BLaER1 (cell line): Measurements from ENCODE around the gene FIS1.
A peak's percentile ranks its signal among the peaks of the same experiment; 100 is the strongest.

Source experiments
- H3K27ac ChIP-seq: shearing (Covaris generic); formaldehyde crosslinking; 2 replicates; pipeline ENCODE4 v1.8.1; 2022
- H3K27me3 ChIP-seq: shearing (Covaris generic); formaldehyde crosslinking; 2 replicates; pipeline ENCODE4 v1.8.1; 2022
- H3K36me3 ChIP-seq: shearing (Covaris generic); formaldehyde crosslinking; 2 replicates; pipeline ENCODE4 v1.8.1; 2022
- H3K4me1 ChIP-seq: shearing (Covaris generic); formaldehyde crosslinking; 2 replicates; pipeline ENCODE4 v1.8.1; 2022
- H3K4me2 ChIP-seq: shearing (Covaris generic); formaldehyde crosslinking; 2 replicates; pipeline ENCODE4 v1.8.1; 2022
- H3K4me3 ChIP-seq: shearing (Covaris generic); formaldehyde crosslinking; 2 replicates; pipeline ENCODE4 v1.8.1; 2022
- H3K9ac ChIP-seq: shearing (Covaris generic); formaldehyde crosslinking; 2 replicates; pipeline ENCODE4 v1.8.1; 2022
- H3K9me3 ChIP-seq: shearing (Covaris generic); formaldehyde crosslinking; 2 replicates; pipeline ENCODE4 v1.8.1; 2022
- H4K20me1 ChIP-seq: shearing (Covaris generic); formaldehyde crosslinking; 2 replicates; pipeline ENCODE4 v1.8.1; 2022
- Cebpa-rat ChIP-seq: shearing (Covaris generic); IDR thresholded peaks from 2 replicates; pipeline ENCODE4 v1.8.1; 2022

FIS1 gene

DNA sequence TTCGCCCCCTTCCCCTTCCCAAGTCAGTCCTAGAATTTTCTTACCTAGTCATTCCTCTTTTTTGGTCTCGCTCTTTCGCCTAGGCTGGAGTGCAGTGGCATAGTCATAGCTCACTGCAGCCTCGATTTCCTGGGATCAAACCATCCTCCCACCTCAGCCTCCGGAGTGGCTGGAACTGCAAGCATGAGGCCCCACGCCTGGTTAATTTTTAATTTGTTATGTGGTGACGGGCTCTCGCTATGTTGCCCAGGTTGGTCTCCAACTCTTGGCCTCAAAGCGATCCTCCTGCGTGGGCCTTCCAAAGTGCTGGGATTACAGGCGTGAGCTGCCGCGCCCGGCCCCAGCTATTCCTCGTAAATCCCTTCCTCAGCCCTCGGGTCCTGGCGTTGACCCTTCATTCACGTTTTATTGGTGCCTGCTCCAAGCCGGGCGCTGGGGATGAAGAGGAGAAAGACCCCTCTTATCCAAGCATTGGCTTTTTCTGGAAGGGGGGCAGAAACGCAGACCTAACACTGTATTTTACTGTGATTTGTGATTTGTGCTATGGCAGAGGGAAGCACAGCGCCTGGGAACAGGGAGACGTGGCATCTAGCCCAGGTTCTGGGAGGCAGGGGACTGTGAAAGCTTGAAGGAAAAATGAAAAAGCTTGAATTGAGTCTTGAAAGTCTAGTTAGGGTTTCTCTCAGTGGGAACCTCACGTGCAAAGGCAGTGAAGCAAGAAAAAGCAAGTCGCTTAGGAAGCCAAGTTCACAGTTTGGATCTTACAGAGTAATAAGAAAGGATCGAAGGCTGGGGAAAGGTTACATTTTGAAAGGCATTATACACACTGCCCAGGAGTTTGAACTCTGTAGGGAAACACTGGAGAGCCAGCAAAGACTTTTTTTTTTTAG is 26.4 kb downstream of the FIS1 start:
- H3K36me3 ChIP-seq: peaks cover 54% of the 10 kb centered on the region
- H3K27ac ChIP-seq: peak overlapping the region; percentile 72
- peak overlapping the region; percentile 94 for H3K4me2 ChIP-seq
- no peaks in the 10 kb centered on the region for H3K27me3 ChIP-seq
- TF ChIP-seq Cebpa-rat: no peak
- peaks cover 50% of the 10 kb centered on the region for H4K20me1 ChIP-seq
- peak overlapping the region; percentile 77 for H3K9ac ChIP-seq
- H3K4me1 ChIP-seq: peaks cover 53% of the 10 kb centered on the region
- H3K4me3 ChIP-seq: peak overlapping the region; percentile 88
- no peaks in the 10 kb centered on the region for H3K9me3 ChIP-seq

- peak within 1 kb of the TSS; percentile 94 for H3K4me2 ChIP-seq
- H3K4me1 ChIP-seq: peaks cover 53% of the 10 kb centered on the region
- TF ChIP-seq Cebpa-rat: no peak
- peak within 1 kb of the TSS; percentile 74 for H3K27ac ChIP-seq
- H3K4me3 ChIP-seq: peak within 1 kb of the TSS; percentile 88
- peaks cover 50% of the 10 kb centered on the region for H3K36me3 ChIP-seq
- H3K9me3 ChIP-seq: no peaks in the 10 kb centered on the region
- H3K27me3 ChIP-seq: no peaks in the 10 kb centered on the region
- peaks cover 41% of the 10 kb centered on the region for H4K20me1 ChIP-seq
- peak within 1 kb of the TSS; percentile 77 for H3K9ac ChIP-seq
These were observed 27.3 kb downstream of the FIS1 start, which contains the start of the genes PLOD3 and ZNHIT1 for GRCh38 chr7:101217388-101218235. Gene PLOD3 (minus strand): TSS chr7:101217581. CDS start chr7:101217274, 307 bp downstream. Gene ZNHIT1 (plus strand): TSS chr7:101218165. CDS start chr7:101218196, 31 bp downstream.

GRCh38 chr7:101216860-101217387 is 28.0 kb downstream of the FIS1 start:
- H3K27me3 ChIP-seq: no peaks in the 10 kb centered on the region
- TF ChIP-seq Cebpa-rat: no peak
- peak overlapping the region; percentile 77 for H3K9ac ChIP-seq
- peak overlapping the region; percentile 74 for H3K27ac ChIP-seq
- no peaks in the 10 kb centered on the region for H3K9me3 ChIP-seq
- peak overlapping the region; percentile 94 for H3K4me2 ChIP-seq
- H4K20me1 ChIP-seq: peaks cover 34% of the 10 kb centered on the region
- H3K36me3 ChIP-seq: peaks cover 49% of the 10 kb centered on the region
- peaks cover 53% of the 10 kb centered on the region for H3K4me1 ChIP-seq
- H3K4me3 ChIP-seq: peak overlapping the region; percentile 88

- H3K4me3 ChIP-seq: peak overlapping the region; percentile 88
- H3K9ac ChIP-seq: peak overlapping the region; percentile 77
- TF ChIP-seq Cebpa-rat: no peak
- H3K27ac ChIP-seq: peak overlapping the region; percentile 74; the same call in 1 of the 2 replicates
- peaks cover 27% of the 10 kb centered on the region; the same call in 1 of the 2 replicates for H4K20me1 ChIP-seq
- H3K36me3 ChIP-seq: peaks cover 49% of the 10 kb centered on the region
- H3K4me2 ChIP-seq: peak overlapping the region; percentile 94
- H3K27me3 ChIP-seq: no peaks in the 10 kb centered on the region
- no peaks in the 10 kb centered on the region for H3K9me3 ChIP-seq
- peaks cover 53% of the 10 kb centered on the region for H3K4me1 ChIP-seq
These were observed 28.7 kb downstream of the FIS1 start for GRCh38 chr7:101216001-101216859.

DNA sequence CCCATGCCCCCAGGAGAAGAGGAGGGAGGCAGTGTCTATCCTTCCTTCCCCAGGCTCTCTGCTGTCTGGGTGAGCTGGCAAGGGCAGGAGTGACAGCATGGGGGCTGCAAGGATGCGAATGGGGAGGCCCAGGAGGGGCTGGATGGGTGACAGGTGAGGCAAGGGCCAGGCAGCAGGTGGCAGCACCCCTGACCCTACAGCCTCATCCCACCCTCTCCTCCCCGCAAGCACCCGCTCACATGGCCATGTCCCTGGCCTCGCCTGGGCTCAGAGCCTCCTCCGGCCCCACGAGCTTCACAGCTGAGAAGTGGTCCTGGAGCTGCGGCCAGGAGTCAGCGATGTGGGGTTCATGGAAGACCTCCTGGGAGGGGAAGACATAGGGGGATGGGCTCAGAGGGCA is 32.9 kb downstream of the FIS1 start:
- Histone ChIP-seq H3K27me3 (no peaks in the 10 kb centered on the region), H3K4me3 (no peak overlapping the region), H3K9ac (no peak overlapping the region), H3K4me2 (no peak overlapping the region), H3K9me3 (no peaks in the 10 kb centered on the region), H3K4me1 (peaks cover 24% of the 10 kb centered on the region), H4K20me1 (no peaks in the 10 kb centered on the region), H3K36me3 (peaks cover 78% of the 10 kb centered on the region), H3K27ac (no peak overlapping the region)
- no peak for TF ChIP-seq Cebpa-rat

DNA sequence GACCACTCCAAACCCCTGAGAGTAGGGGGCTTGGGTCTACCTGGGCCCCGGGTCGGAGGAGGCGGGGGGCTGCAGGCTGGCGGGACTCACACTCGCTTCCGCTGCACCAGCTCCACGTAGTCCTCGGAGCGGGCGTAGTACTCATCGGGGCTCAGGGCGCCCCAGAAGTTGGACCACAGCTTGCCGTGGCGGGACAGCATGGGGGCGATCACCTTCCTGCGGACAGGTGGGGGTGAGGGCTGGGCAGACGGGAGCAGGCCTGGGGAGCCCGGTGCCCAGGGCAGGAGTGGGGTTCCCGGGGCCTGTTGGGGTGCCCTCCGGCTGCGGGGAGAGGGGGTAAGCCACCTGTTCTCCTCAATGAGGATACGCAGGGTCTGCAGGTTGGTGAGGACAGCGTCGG is 33.4 kb downstream of the FIS1 start:
- no peaks in the 10 kb centered on the region for H3K9me3 ChIP-seq
- H3K27ac ChIP-seq: no peak overlapping the region
- no peak overlapping the region for H3K4me2 ChIP-seq
- no peaks in the 10 kb centered on the region for H4K20me1 ChIP-seq
- peaks cover 19% of the 10 kb centered on the region for H3K4me1 ChIP-seq
- H3K9ac ChIP-seq: no peak overlapping the region
- peaks cover 81% of the 10 kb centered on the region for H3K36me3 ChIP-seq
- no peak for TF ChIP-seq Cebpa-rat
- H3K27me3 ChIP-seq: no peaks in the 10 kb centered on the region
- H3K4me3 ChIP-seq: no peak overlapping the region

GRCh38 chr7:101210143-101210542 is 34.7 kb downstream of the FIS1 start:
- H3K36me3 ChIP-seq: peaks cover 80% of the 10 kb centered on the region
- H3K9me3 ChIP-seq: no peaks in the 10 kb centered on the region

GRCh38 chr7:101208794-101209193 is 36.1 kb downstream of the FIS1 start:
- Histone ChIP-seq H3K4me3 (no peak overlapping the region), H3K4me2 (no peak overlapping the region), H3K27me3 (peaks cover 1% of the 10 kb centered on the region; the same call in 1 of the 2 replicates), H3K4me1 (peaks cover 18% of the 10 kb centered on the region), H3K27ac (no peak overlapping the region), H4K20me1 (no peaks in the 10 kb centered on the region), H3K36me3 (peaks cover 68% of the 10 kb centered on the region), H3K9me3 (no peaks in the 10 kb centered on the region), H3K9ac (no peak overlapping the region)
- TF ChIP-seq Cebpa-rat: no peak

More at GRCh38 chr7:101210143-101210542, 34.7 kb downstream of the FIS1 start:
- H3K27ac ChIP-seq: no peak overlapping the region
- H3K9ac ChIP-seq: no peak overlapping the region
- H3K27me3 ChIP-seq: no peaks in the 10 kb centered on the region
- TF ChIP-seq Cebpa-rat: no peak
- H3K4me2 ChIP-seq: no peak overlapping the region
- H3K4me1 ChIP-seq: peaks cover 17% of the 10 kb centered on the region
- no peak overlapping the region for H3K4me3 ChIP-seq
- H4K20me1 ChIP-seq: no peaks in the 10 kb centered on the region

DNA sequence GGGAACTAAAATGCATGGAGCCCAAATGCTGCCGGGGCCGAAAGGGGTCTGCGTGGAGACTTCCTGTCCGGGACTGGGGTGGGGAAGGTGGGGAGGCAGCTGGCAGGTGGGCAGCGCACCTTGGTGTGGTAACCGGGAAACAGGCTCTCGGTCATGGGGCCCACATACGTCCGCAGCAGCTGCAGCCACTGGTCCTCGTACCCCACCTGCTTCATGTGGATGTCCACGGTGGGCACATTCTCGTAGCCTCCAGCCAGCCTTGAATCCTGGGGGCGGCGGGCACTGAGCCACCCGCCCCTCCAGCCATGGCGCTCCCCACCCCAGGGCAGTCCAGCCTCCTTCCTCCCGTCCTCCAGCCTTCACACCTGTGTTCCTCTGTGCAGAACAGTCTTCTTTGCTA is 37.4 kb downstream of the FIS1 start:
- no peak for TF ChIP-seq Cebpa-rat
- Histone ChIP-seq H3K9me3 (no peaks in the 10 kb centered on the region), H3K4me2 (no peak overlapping the region), H3K4me1 (peaks cover 30% of the 10 kb centered on the region), H3K36me3 (peaks cover 60% of the 10 kb centered on the region), H3K9ac (no peak overlapping the region), H3K27ac (no peak overlapping the region), H4K20me1 (no peaks in the 10 kb centered on the region), H3K27me3 (peaks cover 14% of the 10 kb centered on the region), H3K4me3 (no peak overlapping the region)
